GM23338 (cell line): ENCODE measurements around the gene UNC93A.

Experiments
- CREB1 ChIP-seq: fragments of 250-450 bp; sonication (Bioruptor Pico); IDR thresholded peaks from 2 replicates; pipeline ENCODE4 v1.5.0; 2020; ENCODE audit warnings: low read depth, mild to moderate bottlenecking, moderate library complexity
- EZH2 ChIP-seq: fragments of 200-600 bp; sonication (generic); IDR thresholded peaks from one replicate; pipeline ENCODE4 v1.8.0; 2017; ENCODE audit warnings: antibody characterized with exemption, mild to moderate bottlenecking, low read depth; ENCODE audit not compliant: unreplicated experiment
- EZH2phosphoT487 ChIP-seq: fragments of 200-600 bp; sonication (generic); IDR thresholded peaks from one replicate; pipeline ENCODE4 v1.8.1; 2018; ENCODE audit warnings: antibody characterized with exemption; ENCODE audit not compliant: unreplicated experiment
- JUNB ChIP-seq: IDR thresholded peaks from one replicate; pipeline ENCODE4 v1.6.1; 2016; ENCODE audit warnings: antibody characterized with exemption; ENCODE audit not compliant: unreplicated experiment
- NANOG ChIP-seq: IDR thresholded peaks from 2 replicates; pipeline ENCODE4 v1.6.1; 2016; ENCODE audit warnings: antibody characterized with exemption, borderline replicate concordance
- POLR2AphosphoS5 ChIP-seq: IDR thresholded peaks from 2 replicates; pipeline ENCODE4 v1.6.1; 2016; ENCODE audit warnings: antibody characterized with exemption, low read depth
- STAT1 ChIP-seq: IDR thresholded peaks from one replicate; pipeline ENCODE4 v1.6.1; 2016; ENCODE audit warnings: antibody characterized with exemption; ENCODE audit not compliant: unreplicated experiment
- ZNF331 ChIP-seq: fragments of 250-450 bp; sonication (Bioruptor Pico); IDR thresholded peaks from 2 replicates; pipeline ENCODE4 v1.5.0; 2020; ENCODE audit warnings: low read depth, mild to moderate bottlenecking, moderate library complexity
- TF ChIP-seq, protein P1 (sequence below), 2 experiments: fragments of 200-600 bp in 1 of 2; sonication (generic) in 1 of 2; conservative IDR thresholded peaks; 2 replicates each; pipeline versions ENCODE4 v1.5.1 to v1.6.1; 2016 to 2017; ENCODE audit warnings: antibody characterized with exemption in 2 of 2, low read depth in 2 of 2, mild to moderate bottlenecking in 2 of 2, moderate library complexity in 1 of 2
- TF ChIP-seq, protein P2 (sequence below): IDR thresholded peaks from one replicate; pipeline ENCODE4 v1.6.1; 2018; ENCODE audit warnings: antibody characterized with exemption; ENCODE audit not compliant: unreplicated experiment
- TF ChIP-seq, protein P3 (sequence below): fragments of 250-450 bp; sonication (Bioruptor Pico); IDR thresholded peaks from 2 replicates; pipeline ENCODE4 v1.5.0; 2020; ENCODE audit warnings: mild to moderate bottlenecking, moderate library complexity

DNA sequence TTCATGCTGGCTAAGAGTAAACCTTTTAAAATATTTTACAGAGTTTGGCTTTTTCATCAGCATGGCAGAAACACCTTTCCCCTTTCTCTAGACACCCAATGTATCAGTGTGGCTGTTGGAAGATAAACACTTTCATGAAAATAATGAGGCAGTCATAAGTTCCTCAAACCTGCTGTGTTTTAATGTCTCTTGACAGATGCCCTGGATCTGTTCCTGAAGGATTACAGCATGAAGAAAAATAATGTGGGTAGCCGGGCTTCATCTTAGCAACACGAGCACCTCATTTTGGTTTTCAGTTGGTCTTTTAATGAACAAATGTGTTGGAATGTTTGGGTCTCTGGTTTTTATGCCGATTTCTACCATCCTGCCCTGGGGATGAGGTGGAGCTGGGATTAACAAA lies 45.5 kb upstream of the UNC93A start:
- TF ChIP-seq EZH2, result no peak
- no peak for TF ChIP-seq POLR2AphosphoS5
- TF ChIP-seq, protein P1, sequence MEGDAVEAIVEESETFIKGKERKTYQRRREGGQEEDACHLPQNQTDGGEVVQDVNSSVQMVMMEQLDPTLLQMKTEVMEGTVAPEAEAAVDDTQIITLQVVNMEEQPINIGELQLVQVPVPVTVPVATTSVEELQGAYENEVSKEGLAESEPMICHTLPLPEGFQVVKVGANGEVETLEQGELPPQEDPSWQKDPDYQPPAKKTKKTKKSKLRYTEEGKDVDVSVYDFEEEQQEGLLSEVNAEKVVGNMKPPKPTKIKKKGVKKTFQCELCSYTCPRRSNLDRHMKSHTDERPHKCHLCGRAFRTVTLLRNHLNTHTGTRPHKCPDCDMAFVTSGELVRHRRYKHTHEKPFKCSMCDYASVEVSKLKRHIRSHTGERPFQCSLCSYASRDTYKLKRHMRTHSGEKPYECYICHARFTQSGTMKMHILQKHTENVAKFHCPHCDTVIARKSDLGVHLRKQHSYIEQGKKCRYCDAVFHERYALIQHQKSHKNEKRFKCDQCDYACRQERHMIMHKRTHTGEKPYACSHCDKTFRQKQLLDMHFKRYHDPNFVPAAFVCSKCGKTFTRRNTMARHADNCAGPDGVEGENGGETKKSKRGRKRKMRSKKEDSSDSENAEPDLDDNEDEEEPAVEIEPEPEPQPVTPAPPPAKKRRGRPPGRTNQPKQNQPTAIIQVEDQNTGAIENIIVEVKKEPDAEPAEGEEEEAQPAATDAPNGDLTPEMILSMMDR (conservative IDR thresholded peaks at IDR 0.05; ENCODE audit: low read depth in 2 of 2), result no peak
- TF ChIP-seq NANOG, result no peak
- TF ChIP-seq CREB1, result no peak
- TF ChIP-seq ZNF331, result no peak
- no peak for TF ChIP-seq STAT1
- no peak for TF ChIP-seq EZH2phosphoT487
- TF ChIP-seq, protein P2, sequence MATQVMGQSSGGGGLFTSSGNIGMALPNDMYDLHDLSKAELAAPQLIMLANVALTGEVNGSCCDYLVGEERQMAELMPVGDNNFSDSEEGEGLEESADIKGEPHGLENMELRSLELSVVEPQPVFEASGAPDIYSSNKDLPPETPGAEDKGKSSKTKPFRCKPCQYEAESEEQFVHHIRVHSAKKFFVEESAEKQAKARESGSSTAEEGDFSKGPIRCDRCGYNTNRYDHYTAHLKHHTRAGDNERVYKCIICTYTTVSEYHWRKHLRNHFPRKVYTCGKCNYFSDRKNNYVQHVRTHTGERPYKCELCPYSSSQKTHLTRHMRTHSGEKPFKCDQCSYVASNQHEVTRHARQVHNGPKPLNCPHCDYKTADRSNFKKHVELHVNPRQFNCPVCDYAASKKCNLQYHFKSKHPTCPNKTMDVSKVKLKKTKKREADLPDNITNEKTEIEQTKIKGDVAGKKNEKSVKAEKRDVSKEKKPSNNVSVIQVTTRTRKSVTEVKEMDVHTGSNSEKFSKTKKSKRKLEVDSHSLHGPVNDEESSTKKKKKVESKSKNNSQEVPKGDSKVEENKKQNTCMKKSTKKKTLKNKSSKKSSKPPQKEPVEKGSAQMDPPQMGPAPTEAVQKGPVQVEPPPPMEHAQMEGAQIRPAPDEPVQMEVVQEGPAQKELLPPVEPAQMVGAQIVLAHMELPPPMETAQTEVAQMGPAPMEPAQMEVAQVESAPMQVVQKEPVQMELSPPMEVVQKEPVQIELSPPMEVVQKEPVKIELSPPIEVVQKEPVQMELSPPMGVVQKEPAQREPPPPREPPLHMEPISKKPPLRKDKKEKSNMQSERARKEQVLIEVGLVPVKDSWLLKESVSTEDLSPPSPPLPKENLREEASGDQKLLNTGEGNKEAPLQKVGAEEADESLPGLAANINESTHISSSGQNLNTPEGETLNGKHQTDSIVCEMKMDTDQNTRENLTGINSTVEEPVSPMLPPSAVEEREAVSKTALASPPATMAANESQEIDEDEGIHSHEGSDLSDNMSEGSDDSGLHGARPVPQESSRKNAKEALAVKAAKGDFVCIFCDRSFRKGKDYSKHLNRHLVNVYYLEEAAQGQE, result no peak
- TF ChIP-seq, protein P3, sequence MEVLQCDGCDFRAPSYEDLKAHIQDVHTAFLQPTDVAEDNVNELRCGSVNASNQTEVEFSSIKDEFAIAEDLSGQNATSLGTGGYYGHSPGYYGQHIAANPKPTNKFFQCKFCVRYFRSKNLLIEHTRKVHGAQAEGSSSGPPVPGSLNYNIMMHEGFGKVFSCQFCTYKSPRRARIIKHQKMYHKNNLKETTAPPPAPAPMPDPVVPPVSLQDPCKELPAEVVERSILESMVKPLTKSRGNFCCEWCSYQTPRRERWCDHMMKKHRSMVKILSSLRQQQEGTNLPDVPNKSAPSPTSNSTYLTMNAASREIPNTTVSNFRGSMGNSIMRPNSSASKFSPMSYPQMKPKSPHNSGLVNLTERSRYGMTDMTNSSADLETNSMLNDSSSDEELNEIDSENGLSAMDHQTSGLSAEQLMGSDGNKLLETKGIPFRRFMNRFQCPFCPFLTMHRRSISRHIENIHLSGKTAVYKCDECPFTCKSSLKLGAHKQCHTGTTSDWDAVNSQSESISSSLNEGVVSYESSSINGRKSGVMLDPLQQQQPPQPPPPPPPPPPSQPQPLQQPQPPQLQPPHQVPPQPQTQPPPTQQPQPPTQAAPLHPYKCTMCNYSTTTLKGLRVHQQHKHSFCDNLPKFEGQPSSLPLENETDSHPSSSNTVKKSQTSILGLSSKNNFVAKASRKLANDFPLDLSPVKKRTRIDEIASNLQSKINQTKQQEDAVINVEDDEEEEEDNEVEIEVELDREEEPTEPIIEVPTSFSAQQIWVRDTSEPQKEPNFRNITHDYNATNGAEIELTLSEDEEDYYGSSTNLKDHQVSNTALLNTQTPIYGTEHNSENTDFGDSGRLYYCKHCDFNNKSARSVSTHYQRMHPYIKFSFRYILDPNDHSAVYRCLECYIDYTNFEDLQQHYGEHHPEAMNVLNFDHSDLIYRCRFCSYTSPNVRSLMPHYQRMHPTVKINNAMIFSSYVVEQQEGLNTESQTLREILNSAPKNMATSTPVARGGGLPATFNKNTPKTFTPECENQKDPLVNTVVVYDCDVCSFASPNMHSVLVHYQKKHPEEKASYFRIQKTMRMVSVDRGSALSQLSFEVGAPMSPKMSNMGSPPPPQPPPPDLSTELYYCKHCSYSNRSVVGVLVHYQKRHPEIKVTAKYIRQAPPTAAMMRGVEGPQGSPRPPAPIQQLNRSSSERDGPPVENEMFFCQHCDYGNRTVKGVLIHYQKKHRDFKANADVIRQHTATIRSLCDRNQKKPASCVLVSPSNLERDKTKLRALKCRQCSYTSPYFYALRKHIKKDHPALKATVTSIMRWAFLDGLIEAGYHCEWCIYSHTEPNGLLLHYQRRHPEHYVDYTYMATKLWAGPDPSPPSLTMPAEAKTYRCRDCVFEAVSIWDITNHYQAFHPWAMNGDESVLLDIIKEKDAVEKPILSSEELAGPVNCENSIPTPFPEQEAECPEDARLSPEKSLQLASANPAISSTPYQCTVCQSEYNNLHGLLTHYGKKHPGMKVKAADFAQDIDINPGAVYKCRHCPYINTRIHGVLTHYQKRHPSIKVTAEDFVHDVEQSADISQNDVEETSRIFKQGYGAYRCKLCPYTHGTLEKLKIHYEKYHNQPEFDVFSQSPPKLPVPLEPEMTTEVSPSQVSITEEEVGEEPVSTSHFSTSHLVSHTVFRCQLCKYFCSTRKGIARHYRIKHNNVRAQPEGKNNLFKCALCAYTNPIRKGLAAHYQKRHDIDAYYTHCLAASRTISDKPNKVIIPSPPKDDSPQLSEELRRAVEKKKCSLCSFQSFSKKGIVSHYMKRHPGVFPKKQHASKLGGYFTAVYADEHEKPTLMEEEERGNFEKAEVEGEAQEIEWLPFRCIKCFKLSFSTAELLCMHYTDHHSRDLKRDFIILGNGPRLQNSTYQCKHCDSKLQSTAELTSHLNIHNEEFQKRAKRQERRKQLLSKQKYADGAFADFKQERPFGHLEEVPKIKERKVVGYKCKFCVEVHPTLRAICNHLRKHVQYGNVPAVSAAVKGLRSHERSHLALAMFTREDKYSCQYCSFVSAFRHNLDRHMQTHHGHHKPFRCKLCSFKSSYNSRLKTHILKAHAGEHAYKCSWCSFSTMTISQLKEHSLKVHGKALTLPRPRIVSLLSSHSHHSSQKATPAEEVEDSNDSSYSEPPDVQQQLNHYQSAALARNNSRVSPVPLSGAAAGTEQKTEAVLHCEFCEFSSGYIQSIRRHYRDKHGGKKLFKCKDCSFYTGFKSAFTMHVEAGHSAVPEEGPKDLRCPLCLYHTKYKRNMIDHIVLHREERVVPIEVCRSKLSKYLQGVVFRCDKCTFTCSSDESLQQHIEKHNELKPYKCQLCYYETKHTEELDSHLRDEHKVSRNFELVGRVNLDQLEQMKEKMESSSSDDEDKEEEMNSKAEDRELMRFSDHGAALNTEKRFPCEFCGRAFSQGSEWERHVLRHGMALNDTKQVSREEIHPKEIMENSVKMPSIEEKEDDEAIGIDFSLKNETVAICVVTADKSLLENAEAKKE (CRISPR knock-in tag), result no peak
- no peak for TF ChIP-seq JUNB
